GM18505 (cell line): Measurements from ENCODE around the gene THRAP3.

ENCODE experiments used
- ATAC-seq: cut with Tn5 transposase; IDR thresholded peaks from one replicate; pipeline ENCODE4 v1.9.1; 2021; ENCODE audit not compliant: unreplicated experiment
- POLR2A ChIP-seq: IDR thresholded peaks from 4 replicates; pipeline ENCODE4 v1.6.1; 2011; ENCODE audit warnings: borderline replicate concordance; ENCODE audit not compliant: insufficient read depth, insufficient read length; ENCODE audit errors: extremely low read depth

The THRAP3 gene

DNA sequence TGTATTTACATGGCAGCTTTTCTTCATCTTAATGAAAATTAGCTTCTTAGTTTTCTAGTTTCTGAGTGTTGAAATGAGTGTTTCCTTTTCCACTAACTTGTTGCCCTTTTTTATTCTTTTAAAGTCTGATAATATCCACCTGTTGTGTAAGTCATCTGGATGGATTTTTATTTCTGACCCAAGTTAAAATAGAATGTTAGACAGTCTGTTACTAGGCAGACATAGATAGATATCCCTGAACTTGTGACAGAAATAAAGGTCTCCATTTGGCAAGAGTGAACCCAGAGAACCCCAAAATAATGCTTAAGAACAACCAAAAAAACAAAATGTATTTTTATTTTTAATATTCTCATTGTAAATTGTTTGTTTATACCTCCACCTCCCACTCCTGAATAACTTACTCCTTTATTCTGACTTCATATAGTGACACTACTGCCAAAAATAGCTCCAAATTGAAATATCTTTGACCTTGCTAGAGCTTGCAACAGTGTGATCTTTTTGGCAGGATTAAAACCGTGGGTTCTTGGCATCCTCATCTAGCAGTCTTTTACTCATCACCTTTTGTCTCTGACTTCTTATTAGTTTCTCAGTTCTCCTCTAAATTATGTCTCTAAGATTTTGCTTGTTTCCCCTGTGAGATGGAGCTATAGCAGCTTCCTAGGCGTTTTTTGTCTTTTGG is 55.0 kb downstream of the THRAP3 start:
- no peak for TF ChIP-seq POLR2A
- ATAC-seq = no peak

DNA sequence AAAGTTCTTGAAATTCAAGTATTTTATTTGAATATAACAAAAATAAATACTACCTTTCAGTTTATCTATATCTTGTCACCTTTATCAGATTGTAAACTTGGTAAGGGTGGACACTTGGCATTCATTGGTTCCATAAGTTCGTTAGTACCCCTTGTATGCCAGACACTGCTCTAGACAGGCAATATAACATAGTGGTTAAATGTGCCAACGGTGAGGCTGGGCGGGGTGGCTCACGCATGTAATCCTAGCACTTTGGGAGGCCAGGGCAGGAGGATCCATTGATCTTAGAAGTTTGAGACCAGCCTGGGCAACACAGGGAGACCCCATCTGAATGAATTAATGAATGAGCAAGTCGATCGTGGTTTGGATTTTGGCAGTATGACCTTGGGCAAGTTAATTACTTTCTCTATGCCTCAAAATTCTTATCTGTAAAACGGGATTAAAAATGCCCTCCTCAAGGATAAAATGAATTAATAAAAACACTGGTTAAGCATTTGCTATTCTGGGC is 55.6 kb downstream of the THRAP3 start:
- TF ChIP-seq POLR2A = no peak
- no peak for ATAC-seq

- no peak for ATAC-seq
- no peak for TF ChIP-seq POLR2A
Observed at GRCh38 chr1:36284061-36284460, 59.8 kb downstream of the THRAP3 start.

DNA sequence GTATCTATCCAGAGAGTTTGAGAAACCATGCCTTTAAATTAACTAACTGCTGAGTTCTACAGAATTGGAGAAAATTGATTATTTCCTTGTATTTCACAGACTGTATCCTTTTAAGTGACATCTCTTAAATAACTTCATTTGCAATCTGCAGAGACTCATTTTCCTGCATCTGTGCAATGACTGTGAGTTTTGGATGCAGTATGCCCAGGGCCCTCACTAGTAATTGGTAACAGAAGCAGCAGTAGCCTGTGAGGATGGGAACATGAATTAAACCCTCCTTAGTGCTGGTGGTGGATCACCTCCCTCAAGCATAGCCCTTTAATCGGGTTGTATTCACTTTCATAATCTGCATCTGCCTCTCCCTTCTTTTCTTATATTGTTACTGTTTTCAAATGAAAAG is 60.3 kb downstream of the THRAP3 start:
- no peak for ATAC-seq
- no peak for TF ChIP-seq POLR2A

GRCh38 chr1:36285443-36286101 is 61.3 kb downstream of the THRAP3 start:
- no peak for ATAC-seq
- TF ChIP-seq POLR2A = no peak

DNA sequence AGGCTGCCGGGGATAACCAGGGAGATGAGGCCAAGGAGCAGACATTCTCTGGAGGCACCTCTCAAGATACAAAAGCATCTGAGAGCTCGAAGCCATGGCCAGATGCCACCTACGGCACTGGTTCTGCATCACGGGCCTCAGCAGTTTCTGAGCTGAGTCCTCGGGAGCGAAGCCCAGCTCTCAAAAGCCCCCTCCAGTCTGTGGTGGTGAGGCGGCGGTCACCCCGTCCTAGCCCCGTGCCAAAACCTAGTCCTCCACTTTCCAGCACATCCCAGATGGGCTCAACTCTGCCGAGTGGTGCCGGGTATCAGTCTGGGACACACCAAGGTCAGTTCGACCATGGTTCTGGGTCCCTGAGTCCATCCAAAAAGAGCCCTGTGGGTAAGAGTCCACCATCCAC is 62.6 kb downstream of the THRAP3 start:
- TF ChIP-seq POLR2A = no peak
- ATAC-seq = no peak

GRCh38 chr1:36287595-36287994 is 63.4 kb downstream of the THRAP3 start:
- no peak for ATAC-seq
- no peak for TF ChIP-seq POLR2A

GRCh38 chr1:36295390-36295789 is 71.1 kb downstream of the THRAP3 start:
- no peak for ATAC-seq
- TF ChIP-seq POLR2A = no peak

- no peak for ATAC-seq
- no peak for TF ChIP-seq POLR2A
Observed at GRCh38 chr1:36297062-36297461, 72.8 kb downstream of the THRAP3 start.

DNA sequence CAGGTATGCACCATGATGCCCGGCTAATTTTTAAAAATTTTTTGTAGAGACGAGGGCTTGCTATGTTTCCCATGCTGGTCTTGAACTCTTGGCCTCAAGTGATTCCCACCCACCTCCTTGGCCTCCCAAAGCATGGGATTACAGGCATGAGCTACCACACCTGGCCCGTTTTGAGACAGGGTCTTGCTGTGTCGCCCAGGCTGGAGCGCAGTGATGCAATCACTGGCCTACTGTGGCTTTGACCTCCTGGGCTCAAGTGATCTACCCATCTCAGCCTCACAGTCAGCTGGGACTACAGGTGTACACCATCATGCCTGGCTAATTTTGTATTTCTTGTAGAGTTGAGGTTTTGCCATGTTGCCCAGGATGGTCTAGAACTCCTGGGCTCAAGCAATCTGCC is 74.4 kb downstream of the THRAP3 start:
- no peak for TF ChIP-seq POLR2A
- ATAC-seq = no peak

DNA sequence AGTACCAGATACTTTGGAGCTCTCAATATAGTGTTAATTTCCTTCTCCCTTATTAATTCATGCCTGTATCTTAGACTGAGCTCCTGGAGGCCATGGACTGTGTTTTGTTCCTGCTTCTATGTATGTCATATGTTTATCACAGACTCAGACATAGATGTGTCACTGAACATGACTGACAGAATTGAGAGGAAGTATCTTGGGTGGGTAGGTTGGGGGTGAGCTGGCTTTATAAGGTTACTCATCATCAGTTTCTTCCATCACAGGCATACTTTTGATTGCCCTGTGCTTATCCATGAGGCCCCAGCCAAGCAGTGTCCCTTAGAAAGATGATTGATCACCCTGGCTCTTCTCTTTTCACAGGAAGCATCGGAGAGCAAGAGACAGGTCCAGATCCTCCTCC is 76.3 kb downstream of the THRAP3 start:
- ATAC-seq = no peak
- no peak for TF ChIP-seq POLR2A

- ATAC-seq = no peak
- TF ChIP-seq POLR2A = no peak
Observed at GRCh38 chr1:36301220-36301619, 77.0 kb downstream of the THRAP3 start.

DNA sequence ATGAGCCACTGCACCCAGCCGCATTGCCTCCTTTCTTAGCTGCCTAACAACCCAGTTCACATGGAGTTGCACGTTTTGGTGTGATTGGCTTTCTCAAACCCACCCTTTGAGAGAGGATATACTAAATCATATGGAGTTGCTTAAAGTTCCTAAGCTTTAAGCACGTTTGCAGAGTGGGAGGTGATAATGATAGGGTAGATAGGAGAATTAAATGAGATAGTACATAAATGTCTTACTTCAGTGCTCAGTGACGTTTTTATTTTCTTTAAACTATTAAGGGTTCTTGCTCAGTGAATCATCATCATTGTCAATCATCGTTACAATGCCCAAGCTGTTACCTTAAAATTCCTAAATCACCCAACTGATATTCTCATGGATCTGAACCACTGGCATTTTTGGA is 79.0 kb downstream of the THRAP3 start:
- no peak for TF ChIP-seq POLR2A
- no peak for ATAC-seq

- no peak for ATAC-seq
- TF ChIP-seq POLR2A = no peak
Observed at GRCh38 chr1:36303650-36304360, 79.6 kb downstream of the THRAP3 start.
